GM19240 (cell line): ENCODE measurements around the gene TRH.
"Not testable (repeated sequence)": the region's sequence is repeated elsewhere in the genome, so short reads cannot be mapped to it uniquely, and the experiment has no call there.

ENCODE experiments used
- DNase-seq: peaks from one replicate; pipeline ENCODE4 v3.0.0; 2011; ENCODE audit warnings: low spot score; ENCODE audit not compliant: insufficient read length

The TRH gene

DNA sequence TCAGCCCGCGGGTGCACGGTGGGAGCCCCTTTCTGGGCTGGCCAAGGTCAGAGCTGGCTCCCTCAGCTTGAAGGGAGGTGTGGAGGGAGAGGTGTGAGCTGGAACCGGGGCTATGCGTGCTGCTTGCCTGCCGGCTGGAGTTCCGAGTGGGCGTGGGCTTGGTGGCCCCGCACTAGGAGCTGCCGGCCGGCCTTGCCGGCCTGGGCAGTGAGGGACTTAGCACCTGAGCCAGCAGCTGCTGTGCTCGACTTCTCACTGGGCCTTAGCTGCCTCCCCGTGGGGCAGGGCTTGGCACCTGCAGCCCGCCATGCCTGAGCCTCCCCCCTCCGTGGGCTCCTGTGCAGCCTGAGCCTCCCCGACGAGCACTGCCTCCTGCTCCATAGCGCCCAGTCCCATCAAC, 36.0 kb downstream of the TRH start:
- DNase-seq = no peak

GRCh38 chr3:130012108-130012507, 37.6 kb downstream of the TRH start:
- not testable (repeated sequence) for DNase-seq

DNA sequence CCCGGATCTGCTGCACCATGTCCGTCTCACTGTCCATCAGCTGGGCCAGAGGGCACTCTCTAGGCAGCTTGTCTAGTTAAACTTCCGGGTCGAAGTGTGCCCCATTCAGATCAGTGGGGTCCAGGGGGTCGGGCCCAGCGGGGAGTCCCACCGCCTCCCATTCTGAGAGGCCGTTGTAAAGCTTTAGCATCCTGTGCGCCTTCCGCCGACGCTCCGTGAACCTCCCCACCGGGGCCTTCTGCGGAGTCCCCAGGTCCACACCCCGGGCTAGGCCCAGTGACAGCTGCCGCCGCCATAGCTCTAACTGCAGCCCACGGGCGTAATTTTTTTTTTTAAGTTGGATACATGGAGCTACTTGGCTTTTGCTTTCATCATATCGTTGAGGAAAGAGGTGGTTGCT, 38.7 kb downstream of the TRH start:
- DNase-seq = not testable (repeated sequence)

DNA sequence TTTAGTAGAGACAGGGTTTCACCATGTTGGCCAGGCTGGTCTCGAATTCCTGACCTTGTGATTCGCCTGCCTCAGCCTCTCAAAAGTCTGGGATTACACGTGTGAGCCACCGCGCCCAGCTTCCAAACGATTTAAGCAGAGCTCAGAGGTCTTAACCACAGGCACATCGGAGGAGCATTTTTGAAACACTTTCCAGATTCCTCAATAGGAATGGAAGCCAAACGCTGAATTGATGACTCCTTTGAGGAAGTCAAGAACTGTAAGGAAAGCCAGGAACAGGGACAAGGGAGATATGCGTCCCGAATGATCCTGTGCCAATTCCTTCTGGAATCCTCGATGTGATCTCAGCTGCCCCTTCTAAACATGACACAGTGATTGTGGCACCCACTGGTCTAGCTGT, 40.0 kb downstream of the TRH start:
- DNase-seq = no peak

DNA sequence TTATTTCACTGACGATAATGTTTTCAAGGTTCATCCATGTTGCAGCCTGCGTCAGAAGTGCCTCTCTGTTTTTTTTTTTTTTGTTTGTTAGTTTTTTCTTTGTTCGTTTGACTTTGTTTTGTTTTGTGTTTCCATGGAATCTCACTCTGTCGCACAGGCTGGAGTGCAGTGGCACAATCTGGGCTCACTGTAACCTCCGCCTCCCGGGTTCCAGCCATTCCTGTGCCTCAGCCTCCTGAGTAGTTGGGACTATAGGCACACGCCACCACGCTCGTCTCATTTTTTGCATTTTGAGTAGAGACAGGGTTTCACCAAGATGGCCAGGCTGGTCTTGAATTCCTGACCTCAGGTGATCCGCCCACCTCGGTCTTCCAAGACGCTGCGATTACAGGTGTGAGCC, 43.1 kb downstream of the TRH start:
- DNase-seq = not testable (repeated sequence)

- not testable (repeated sequence) for DNase-seq
Observed at GRCh38 chr3:130026146-130026829, 51.8 kb downstream of the TRH start.

GRCh38 chr3:130027437-130027836, 52.9 kb downstream of the TRH start:
- not testable (repeated sequence) for DNase-seq
